Stomach (tissue), 9 donors: ENCODE measurements around the gene BACE1. TPM values are rescaled to one million over a fixed set of nuclear protein-coding genes. Genes with fewer than 3 reads are reported as not detected.

ENCODE experiments used
- DNase-seq, 2 donors: peaks; one replicate each; pipeline versions ENCODE4 v3.0.0 to v3.0.0-alpha.2; 2013 to 2019
- H3K27ac ChIP-seq, 5 donors: fragments of 200-600 bp in 4 of 5; sonication (generic) in 4 of 5; one replicate each; pipeline ENCODE4 v1.5.1; 2013 to 2019; ENCODE audit warnings: mild to moderate bottlenecking in 1 of 5, moderate library complexity in 1 of 5
- H3K27me3 ChIP-seq, 3 donors: fragments of 200-600 bp; sonication (generic); one replicate each; pipeline ENCODE4 v1.5.1; 2017 to 2019; ENCODE audit warnings: mixed run types in 1 of 3
- H3K36me3 ChIP-seq, 4 donors: fragments of 200-600 bp; sonication (generic); 1 replicate in 3 of 4; 2 replicates in 1 of 4; pipeline ENCODE4 v1.5.1; 2016 to 2019
- H3K4me1 ChIP-seq, 4 donors: fragments of 200-600 bp; sonication (generic); one replicate each; pipeline ENCODE4 v1.5.1; 2016 to 2019
- H3K4me3 ChIP-seq, 4 donors: fragments of 200-600 bp; sonication (generic) in 3 of 4; one replicate each; pipeline ENCODE4 v1.5.1; 2016 to 2019; ENCODE audit warnings: mild to moderate bottlenecking in 1 of 4
- H3K9me3 ChIP-seq, 4 donors: fragments of 200-600 bp; sonication (generic); one replicate each; pipeline ENCODE4 v1.5.1; 2016 to 2019
- CTCF ChIP-seq, 7 experiments: fragments of 450-650 bp in 4 of 7; fragments of 200-600 bp in 3 of 7; sonication (generic) in 3 of 7; IDR thresholded peaks; one replicate each; pipeline ENCODE4 v1.5.1; 2016 to 2019; ENCODE audit warnings: antibody characterized with exemption in 7 of 7, control low read depth in 2 of 7, mild to moderate bottlenecking in 1 of 7
- EP300 ChIP-seq: sonication (generic); formaldehyde crosslinking; IDR thresholded peaks from one replicate; pipeline ENCODE4 v1.6.1; 2017; ENCODE audit warnings: antibody characterized with exemption
- POLR2A ChIP-seq, 4 donors: fragments of 450-650 bp; IDR thresholded peaks; one replicate each; pipeline ENCODE4 v1.6.1; 2016; ENCODE audit warnings: antibody characterized with exemption in 4 of 4, control low read depth in 2 of 4, mild to moderate bottlenecking in 1 of 4, moderate library complexity in 1 of 4
- POLR2AphosphoS5 ChIP-seq, 3 donors: sonication (generic); formaldehyde crosslinking; IDR thresholded peaks; one replicate each; pipeline ENCODE4 v1.6.1; 2016; ENCODE audit warnings: antibody characterized with exemption in 3 of 3
- WGBS, 5 donors: extraction: QIAGEN DNeasy Blood & Tissue Kit in 3 of 5; methylation state at CpG; one replicate each; pipeline versions ENCODE4 v1.1.5 to v1.1.7; 2013 to 2018; 5-methylcytosine and 5-hydroxymethylcytosine counted together
- intact Hi-C: fragments of 100-400 bp; cut with DNase I; formaldehyde crosslinking; loops from one replicate; pipeline ENCODE4 v1.15.1; 2023; ENCODE audit warnings: low total_unique reads
- polyA plus RNA-seq, 3 donors: library from polyadenylated mRNA; stranded (reverse); fragments of 200-250 nt; gene quantifications; one replicate each; pipeline ENCODE4 v1.2.3, GENCODE V29; 2013
- total RNA-seq, 5 donors: library from RNA; depleted of rRNA; stranded (reverse); fragments of >200 nt; gene quantifications; one replicate each; pipeline versions ENCODE4 v1.1.0 to v1.2.3, GENCODE V29; 2014 to 2016
- donor health status: healthy with polysubstance abuse.
- donor health status: Bipolar disorder and iron deficiency.
- donor health status: healthy.

BACE1 gene
- total and polyA plus RNA-seq, 8 donors: 3.3 to 21.1 (median 14.2) TPM

GRCh38 chr11:117292616-117293015, 23.4 kb downstream of the BACE1 start:
- intact Hi-C loops: no loop called here
- Histone ChIP-seq H3K27ac (no peak overlapping the region), H3K27me3 (no peaks in the 10 kb centered on the region), H3K9me3 (no peaks in the 10 kb centered on the region), H3K4me3 (no peak overlapping the region), H3K4me1 (no peaks in the 10 kb centered on the region), H3K36me3 (peaks cover 33 to 81% (median 76%) of the 10 kb centered on the region in 4 donors)
- no peak for DNase-seq
- WGBS, 5 donors: 88 to 100% (median 97%) methylated on average over 2 of the region's 2 CpGs
- TF ChIP-seq POLR2AphosphoS5 (IDR thresholded peaks at IDR 0.05) (no peak), EP300 (no peak), POLR2A (IDR thresholded peaks at IDR 0.05) (no peak), CTCF (IDR thresholded peaks at IDR 0.05) (no peak)

- no peak within 1 kb of the TSS for H3K27ac ChIP-seq
- no peak for DNase-seq
- no peak for TF ChIP-seq EP300
- TF ChIP-seq CTCF (IDR thresholded peaks at IDR 0.05): no peak
- no peak for TF ChIP-seq POLR2AphosphoS5 (IDR thresholded peaks at IDR 0.05)
- TF ChIP-seq POLR2A (IDR thresholded peaks at IDR 0.05): no peak
- H3K36me3 ChIP-seq: peaks cover 33 to 94% (median 93%) of the 10 kb centered on the region in 4 donors
- H3K9me3 ChIP-seq: no peaks in the 10 kb centered on the region
- WGBS, 5 donors: 87 to 93% (median 91%) methylated on average over 8 of the region's 8 CpGs
- no peaks in the 10 kb centered on the region for H3K27me3 ChIP-seq
- intact Hi-C loops: no loop called here
- no peak within 1 kb of the TSS for H3K4me3 ChIP-seq
- H3K4me1 ChIP-seq: no peaks in the 10 kb centered on the region
Observed at GRCh38 chr11:117290809-117291396, 25.2 kb downstream of the BACE1 start, which contains the start of gene BACE1-AS. Gene BACE1-AS, plus strand, starts transcription at chr11:117291346.

DNA sequence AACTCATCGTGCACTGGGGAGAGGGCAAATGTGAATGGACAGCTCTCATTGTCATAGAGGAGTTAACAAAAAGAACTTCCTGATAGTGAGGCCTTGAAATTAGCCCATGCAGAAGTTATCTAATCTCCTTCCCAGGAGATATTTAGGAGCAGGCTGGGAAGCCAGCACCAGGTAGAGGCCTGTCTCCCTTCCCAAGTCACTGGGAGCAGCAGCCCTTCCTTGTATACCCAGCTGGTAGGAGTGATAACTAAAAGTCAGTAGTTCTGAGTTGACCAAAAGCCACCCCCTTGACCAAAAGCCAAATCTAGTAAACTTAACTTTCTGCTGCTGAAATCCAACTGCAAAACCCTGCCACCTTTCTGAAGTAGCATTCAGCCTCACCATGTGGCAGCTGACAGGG, 26.3 kb downstream of the BACE1 start:
- Histone ChIP-seq H3K4me1 (no peaks in the 10 kb centered on the region), H3K9me3 (no peaks in the 10 kb centered on the region), H3K36me3 (peaks cover 36 to 94% (median 94%) of the 10 kb centered on the region in 4 donors), H3K4me3 (no peak overlapping the region), H3K27me3 (no peaks in the 10 kb centered on the region), H3K27ac (no peak overlapping the region)
- no peak for DNase-seq
- intact Hi-C loops: no loop called here
- TF ChIP-seq CTCF (IDR thresholded peaks at IDR 0.05) (no peak), POLR2AphosphoS5 (IDR thresholded peaks at IDR 0.05) (no peak), POLR2A (IDR thresholded peaks at IDR 0.05) (no peak), EP300 (no peak)
- 82 to 100% (median 84%) methylated on average over 1 of the region's 1 CpG for WGBS, 5 donors

DNA sequence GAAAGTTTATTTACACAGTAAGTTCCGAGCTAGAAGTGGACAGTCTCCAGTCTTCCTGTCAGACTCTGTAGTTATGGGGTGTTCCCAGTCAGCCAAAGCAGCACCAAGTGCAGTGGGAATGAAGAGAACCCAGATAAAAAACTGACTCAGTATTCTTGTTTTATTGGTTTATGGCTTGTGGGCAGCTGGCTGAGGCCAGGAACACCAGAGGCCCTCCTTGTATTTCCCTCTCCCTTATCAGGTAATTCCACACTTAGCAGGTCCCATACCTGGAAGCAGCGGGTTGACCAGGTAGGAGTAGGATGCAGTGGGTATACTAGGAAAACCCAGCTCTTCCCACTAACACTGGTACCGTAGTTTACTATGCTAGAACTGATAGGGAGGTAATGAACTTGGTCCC, 28.4 kb downstream of the BACE1 start:
- intact Hi-C loops: no loop called here
- Histone ChIP-seq H3K4me3 (no peak overlapping the region), H3K27me3 (no peaks in the 10 kb centered on the region), H3K4me1 (no peaks in the 10 kb centered on the region), H3K36me3 (peaks cover 54 to 98% (median 95%) of the 10 kb centered on the region in 4 donors), H3K27ac (no peak overlapping the region), H3K9me3 (no peaks in the 10 kb centered on the region)
- 72 to 87% (median 84%) methylated on average over 3 of the region's 3 CpGs for WGBS, 5 donors
- TF ChIP-seq POLR2AphosphoS5 (IDR thresholded peaks at IDR 0.05) (no peak), CTCF (IDR thresholded peaks at IDR 0.05) (no peak), POLR2A (IDR thresholded peaks at IDR 0.05) (no peak), EP300 (no peak)
- no peak for DNase-seq
